ENCODE data around the gene OTUD3.
A peak's percentile ranks its signal among the peaks of the same experiment; 100 is the strongest.
"Not testable (repeated sequence)": the region's sequence is repeated elsewhere in the genome, so short reads cannot be mapped to it uniquely, and the experiment has no call there.

Gene OTUD3, protein sequence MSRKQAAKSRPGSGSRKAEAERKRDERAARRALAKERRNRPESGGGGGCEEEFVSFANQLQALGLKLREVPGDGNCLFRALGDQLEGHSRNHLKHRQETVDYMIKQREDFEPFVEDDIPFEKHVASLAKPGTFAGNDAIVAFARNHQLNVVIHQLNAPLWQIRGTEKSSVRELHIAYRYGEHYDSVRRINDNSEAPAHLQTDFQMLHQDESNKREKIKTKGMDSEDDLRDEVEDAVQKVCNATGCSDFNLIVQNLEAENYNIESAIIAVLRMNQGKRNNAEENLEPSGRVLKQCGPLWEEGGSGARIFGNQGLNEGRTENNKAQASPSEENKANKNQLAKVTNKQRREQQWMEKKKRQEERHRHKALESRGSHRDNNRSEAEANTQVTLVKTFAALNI

DNA sequence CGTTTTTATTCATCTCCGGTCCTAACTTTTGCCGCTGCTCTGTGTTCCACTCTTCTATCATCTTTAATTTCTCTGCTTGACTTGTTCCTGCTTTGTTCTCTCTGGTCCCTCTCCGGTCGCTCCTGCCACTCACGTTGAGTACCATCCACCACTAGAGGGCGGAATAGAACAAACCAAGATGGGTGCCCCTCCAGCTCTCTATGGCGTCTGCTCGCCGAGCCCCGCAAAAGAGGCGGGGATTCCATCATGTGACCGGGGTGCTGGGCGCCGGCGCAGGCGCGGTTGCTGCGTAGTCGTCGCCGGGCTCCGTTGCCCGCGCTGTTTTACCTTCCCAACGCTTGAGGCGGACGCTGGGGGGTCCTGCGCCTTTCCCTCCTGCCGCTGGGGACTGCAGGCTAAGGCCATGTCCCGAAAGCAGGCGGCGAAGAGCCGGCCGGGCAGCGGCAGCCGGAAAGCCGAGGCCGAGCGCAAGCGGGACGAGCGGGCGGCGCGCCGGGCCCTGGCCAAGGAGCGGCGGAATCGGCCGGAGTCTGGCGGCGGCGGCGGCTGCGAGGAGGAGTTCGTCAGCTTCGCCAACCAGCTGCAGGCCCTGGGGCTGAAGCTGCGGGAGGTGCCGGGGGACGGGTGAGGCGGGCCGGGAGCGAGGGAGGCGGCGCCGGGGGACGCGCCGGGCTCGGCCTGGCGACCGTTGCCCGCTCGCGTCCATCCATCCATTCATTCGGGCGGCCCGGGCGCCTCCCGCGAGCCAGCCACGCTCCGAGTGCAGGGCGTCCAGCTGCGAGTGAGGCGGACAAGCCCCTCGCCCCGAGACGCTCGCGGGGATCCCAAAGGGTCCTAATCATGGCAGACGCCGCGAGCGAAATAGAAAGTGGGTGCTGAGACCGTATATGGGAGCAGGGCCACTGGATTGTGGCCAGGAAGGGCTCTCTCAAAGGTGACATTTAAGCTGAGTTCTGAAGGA, at the start of gene OTUD3:
Gene OTUD3, plus strand, starts transcription at position 285 of the 961 bp plus-strand sequence. Its CDS starts 119 bp downstream, at position 404.
- DNase-seq (ENCODE audit: low spot score), result peak; percentile 85

DNA sequence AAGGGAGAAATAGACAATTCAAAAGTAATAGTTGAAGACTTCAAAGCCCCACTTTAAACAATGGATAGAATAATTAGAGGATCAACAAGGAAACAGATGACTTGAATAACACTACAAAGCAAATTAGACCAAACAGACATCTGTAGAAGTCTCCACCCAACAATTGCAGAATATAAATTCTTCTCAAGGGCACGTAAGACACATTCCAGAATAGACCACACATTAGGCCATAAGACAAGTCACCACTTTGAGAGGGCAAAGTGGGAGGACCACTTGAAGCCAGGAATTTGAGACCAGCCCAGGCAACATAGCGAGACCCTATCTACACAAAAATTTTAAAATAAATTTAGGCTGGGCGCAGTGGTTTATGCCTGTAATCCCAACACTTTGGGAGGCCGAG, 46.6 kb upstream of the OTUD3 start:
- DNase-seq (ENCODE audit: low spot score), result no peak

DNA sequence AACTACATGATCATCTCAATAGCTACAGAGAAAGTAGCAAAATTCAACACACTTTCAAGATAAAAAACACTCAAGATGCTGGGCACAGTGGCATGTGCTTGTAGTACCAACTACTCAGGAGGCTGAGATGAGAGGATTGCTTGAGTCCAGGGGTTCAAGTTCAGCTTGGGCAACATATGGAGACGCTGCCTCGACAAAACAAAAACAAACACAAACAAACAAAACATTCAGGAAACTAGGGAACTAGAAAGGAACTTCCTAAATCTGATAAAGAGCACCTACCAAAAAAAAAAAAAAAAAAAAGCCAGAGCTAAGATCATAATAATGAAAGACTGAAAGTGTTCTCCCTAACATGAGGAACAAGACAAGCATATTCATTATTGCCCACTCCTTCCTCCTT, 44.3 kb upstream of the OTUD3 start:
- no peak for DNase-seq (ENCODE audit: low spot score)

DNA sequence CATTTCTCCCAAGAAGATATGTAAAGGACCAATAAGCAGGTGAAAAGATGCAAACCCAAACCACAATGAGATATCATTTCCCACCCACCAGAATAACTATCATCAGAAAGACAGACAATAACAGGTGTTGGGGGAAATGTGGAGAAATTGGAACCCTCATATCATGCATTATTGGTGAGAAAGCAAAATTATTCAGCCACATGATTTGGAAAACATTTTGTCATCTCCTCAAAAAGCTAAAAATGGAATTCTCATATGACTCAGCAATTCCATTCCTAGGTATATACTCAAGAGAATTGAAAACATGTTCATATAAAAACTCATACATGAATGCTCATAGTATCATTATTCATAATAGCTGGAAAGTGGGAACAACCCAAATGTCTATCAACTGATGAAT, 42.0 kb upstream of the OTUD3 start:
- DNase-seq (ENCODE audit: low spot score), result no peak

DNA sequence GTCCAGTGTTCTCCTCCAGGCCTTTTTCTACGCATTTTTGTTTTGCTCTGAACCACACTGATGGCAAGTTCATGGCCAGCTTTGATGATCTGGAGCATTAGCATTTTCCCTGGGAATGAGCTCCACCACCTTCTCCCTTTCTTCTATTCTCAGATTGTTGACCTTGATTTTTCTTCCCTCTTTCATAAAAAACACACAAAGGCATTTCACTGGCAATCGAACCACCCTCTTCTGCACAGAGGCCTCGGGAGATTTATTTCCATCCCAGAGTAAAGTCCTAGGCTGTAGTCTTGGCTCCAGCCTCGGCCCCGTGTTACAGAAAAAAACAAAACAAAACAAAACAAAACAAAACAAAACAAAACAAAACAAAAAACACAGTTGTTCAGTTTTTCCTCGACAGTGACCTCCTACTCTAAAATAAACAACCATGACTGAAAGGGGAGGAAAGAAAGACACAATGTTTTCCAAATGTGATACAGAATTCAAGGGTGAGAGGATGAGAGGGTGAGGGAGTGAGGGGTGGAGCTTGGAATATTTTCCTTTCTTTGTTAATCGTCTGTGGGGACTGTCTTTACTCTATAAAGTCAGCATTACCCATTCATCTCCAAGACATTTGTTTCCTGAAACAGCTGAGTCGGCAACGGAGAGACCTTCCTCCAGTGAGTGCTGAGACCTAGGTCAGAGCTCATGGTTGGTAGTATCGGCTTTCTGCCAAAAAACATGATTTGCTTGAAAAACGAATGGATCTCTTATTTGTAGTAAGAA, 37.3 kb upstream of the OTUD3 start:
- no peak for DNase-seq (ENCODE audit: low spot score)

DNA sequence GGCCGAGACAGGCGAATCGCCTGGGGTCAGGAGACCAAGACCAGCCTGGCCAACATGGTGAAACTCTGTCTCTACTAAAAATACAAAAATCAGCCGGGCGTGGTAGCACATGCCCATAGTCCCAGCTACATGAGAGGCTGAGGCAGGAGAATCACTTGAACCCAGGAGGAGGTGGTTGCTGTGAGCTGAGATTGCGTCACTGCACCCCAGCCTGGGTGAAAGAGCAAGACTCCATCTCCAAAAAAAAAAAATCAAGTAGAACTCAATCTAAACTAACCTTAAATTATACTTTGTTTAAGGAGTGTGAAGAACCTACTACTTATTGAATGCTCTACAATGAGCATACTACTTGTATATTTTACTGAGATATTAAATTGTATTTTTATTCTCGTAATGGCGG, 36.6 kb upstream of the OTUD3 start:
- DNase-seq (ENCODE audit: low spot score), result no peak

DNA sequence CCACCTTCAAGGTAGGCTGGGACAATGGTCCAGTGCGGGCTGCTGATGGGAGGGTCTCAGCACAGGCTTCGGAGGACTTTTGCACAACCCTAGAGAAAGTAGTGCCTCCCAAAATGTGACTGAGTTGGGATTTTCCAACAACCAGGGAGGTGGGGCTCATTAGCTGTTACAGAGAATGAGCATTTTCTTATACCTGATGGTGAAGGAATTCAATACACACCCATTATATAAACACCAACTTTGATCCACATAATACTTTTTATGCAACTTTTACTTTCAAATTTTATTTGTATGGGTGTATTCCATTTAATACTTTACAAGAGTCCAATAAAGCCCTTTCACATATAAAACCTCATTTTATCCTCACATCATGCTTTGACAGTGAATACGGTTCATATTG, 35.9 kb upstream of the OTUD3 start:
- no peak for DNase-seq (ENCODE audit: low spot score)

DNA sequence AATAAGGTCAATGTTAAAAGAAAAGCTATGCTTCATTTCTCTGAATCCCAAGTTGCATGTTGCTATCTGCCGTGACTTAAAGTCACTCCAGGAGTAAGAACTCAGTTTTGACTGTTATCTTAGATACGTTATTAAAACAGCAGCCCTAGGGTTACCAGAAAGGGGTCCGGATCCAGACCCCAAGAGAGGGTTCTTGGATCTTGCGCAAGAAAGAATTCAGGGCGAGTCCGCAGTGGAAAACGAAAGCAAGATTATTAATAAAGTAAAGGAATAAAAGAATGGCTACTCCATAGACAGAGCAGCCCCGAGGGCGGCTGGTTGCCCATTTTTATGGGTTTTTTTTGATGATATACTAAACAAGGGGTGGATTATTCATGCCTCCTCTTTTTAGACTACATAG, 34.9 kb upstream of the OTUD3 start:
- DNase-seq (ENCODE audit: low spot score), result not testable (repeated sequence)

DNA sequence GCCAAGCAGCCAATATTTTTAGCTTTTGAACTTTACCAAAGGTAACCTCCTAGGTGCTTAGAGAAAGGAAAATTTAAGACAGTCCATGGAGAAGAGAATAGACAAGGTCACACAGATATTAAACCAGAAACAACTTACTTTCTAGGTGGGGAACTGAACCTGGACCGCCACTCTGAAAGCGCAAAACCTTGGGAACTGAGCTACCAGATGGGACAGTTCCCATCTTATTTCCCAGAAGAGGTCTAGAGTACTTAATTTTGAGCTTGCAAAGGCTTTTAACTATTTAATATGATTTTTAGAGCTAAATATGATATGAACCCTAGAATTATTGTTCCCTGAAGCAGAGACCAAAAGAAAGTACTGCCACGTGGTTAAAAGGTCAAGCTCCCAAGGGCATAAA, 32.9 kb upstream of the OTUD3 start:
- not testable (repeated sequence) for DNase-seq (ENCODE audit: low spot score)

DNA sequence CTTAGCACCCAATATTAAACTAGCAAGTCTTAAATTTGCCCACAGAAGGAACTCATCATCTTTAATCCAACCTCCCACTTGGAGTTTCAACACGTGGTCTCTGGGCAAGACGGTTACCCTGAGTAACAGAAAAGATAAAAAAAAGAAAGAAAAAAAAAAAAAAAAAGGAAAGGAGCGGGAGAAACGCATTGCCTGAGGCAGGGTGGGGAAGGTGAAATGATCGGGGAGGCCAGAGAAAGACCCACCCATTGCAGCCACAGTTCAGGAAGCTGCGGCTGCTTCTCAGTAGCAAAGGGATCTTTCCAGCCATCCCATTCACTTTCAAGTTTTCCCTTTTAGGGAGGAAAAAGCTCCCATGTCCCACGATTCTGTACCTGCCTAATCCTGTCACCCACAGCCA, 32.0 kb upstream of the OTUD3 start:
- no peak for DNase-seq (ENCODE audit: low spot score)

DNA sequence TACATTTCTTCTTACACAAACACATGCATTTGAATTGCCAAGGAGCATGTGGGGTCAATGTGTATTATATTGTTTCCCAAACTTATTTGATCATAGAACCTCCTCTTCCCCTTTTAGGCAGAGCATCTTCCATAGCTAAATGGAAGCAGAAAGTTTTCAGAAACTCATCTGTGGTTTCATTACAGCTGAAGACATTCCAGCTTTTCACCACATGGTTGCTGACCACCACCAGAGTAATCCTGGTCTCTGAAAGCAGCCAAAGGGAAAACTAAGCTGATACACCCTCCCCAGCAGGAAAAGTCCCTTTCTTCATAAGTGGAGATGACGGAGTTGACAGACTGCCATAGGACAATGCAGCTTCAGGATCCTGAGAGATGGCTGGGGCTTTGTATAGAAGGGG, 30.2 kb upstream of the OTUD3 start:
- no peak for DNase-seq (ENCODE audit: low spot score)

DNA sequence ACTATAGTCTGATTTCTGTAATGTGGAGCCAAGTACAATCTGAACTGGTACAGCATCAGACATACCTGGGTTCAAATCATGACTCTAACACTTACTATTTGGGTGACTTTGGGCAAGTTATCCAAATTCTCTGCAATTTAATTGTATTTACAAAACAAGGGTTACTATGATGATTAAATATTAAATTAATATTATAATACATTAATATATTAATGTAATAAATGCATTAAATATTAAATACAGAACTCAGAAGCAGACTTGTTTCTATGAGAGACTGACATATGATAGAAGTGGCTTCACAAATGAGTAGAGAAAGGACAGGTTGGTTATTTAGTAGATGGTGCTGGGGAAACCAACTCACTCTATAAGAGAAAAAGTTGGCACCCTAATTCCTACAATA, 27.3 kb upstream of the OTUD3 start:
- no peak for DNase-seq (ENCODE audit: low spot score)

DNA sequence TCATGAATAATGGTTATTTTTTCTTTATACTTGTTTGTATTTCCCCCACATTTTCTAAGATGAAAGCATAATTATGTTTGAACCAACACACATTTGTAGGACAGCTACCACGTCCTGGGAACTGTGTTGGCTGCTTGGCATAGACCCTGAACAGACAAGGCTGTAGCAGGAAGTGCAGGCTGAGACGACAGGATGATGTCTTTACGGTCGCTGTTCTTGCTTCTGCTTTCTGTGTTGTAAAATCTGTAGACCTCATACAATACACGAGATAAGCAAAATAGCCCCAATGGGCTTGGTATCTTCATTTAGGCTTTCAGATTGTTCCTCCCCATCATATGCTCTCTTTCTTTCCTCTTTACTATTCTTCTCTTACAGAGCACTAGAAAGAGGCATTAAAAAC, 23.3 kb upstream of the OTUD3 start:
- DNase-seq (ENCODE audit: low spot score), result no peak

DNA sequence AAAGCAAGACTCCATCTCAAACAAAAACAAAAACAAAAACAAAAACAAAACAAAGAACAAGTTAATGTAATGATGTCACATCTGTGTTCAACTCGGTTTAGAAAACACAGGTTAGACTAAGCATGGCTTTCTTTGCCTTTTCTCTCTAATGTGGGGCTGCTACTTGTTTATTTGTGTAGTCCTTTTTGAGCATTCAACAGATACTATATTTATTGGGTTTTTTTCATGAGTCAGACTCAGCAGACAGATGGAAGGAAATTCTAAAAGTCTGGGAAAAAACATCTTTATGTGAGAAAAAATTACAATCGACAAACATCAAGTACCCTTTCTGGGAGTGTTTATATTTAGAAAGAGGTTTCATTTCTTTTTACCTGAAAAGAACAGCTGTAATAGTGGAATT, 22.3 kb upstream of the OTUD3 start:
- DNase-seq (ENCODE audit: low spot score), result no peak

DNA sequence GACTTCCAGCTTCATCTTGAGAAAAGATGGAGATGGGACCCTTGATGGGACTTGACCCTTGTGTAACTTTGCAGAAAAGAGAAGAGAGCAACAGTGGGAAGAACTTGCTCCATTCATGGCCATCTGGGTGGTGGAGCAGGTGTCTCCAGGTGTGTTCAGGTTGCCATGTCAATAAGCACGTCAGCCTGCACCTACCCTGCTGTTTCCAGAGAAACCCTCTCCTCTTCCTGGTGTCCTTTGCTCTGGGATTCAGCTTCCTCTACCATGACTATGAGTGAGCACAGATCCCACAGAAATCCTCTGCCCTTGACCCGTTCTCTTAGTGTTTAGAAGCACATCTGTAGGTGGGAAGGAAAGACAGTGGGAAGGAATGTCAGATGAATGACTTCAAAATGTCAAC, 21.8 kb upstream of the OTUD3 start:
- no peak for DNase-seq (ENCODE audit: low spot score)

DNA sequence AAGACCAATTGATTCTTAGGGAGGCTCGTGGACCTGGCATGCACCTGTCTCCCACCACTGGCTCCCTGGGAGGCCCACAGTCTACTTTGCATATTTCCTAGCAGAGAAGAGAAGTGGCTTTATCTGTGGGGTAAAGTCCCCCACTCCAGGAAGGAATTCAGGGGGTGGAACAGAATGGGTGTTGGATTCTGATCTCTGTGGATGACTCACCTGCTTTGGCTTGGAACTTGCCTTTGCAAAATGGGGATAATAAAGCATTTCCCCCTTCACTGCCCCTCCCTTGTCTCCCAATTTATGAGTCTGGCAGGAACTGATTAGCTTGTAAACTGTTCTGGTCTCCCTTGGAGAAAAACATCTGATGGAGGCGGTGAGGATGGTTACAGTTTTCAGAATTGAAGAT, 21.2 kb upstream of the OTUD3 start:
- DNase-seq (ENCODE audit: low spot score), result no peak

DNA sequence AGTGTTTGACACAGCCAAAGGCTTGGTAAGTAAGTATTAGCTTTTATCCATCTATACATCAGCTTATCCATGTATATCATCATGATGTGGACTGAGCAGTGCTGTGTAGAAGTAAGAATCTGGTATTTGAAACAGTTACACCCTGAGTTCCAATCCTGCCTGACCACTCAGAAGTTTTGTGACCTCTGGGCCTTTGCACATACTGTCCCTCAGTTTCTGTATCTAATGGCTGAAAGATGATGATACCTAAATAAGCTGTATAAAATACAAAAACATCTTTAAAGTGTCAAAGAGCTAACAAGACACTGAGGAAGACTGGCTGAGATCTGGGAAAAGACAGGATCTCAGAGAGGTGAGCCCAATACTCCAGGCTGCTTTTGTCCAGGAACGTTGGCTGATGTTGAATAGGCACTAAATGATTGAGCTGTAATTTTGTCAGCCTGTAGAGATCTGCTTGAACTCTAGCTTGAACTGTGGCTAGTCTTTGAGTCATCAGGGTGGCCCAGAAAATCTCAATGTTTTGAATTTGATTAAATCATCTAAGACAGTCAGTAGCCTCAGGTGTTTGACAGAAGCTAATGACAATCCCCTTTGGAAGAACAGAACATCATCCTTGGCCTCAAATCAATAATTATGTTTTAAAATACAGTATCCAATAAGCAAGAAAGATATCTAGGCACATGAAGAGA, 20.2 kb upstream of the OTUD3 start:
- DNase-seq (ENCODE audit: low spot score), result no peak

DNA sequence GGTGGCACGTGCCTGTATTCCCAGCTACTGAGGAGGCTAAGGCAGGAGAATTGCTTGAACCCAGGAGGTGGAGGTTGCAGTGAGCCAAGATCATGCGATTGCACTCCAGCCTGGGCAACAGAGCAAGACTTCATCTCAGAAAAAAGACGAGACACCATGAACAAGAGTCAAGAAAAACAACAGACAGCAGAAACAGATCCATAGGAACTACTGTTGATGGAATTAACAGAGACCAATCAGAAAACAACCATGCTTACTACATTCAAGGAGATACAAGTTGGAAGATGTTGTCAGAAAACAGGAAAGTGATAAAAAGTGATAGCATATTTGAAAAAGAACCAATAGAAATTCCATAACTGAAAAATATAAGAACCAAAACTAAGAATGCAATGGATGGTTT, 19.3 kb upstream of the OTUD3 start:
- no peak for DNase-seq (ENCODE audit: low spot score)

DNA sequence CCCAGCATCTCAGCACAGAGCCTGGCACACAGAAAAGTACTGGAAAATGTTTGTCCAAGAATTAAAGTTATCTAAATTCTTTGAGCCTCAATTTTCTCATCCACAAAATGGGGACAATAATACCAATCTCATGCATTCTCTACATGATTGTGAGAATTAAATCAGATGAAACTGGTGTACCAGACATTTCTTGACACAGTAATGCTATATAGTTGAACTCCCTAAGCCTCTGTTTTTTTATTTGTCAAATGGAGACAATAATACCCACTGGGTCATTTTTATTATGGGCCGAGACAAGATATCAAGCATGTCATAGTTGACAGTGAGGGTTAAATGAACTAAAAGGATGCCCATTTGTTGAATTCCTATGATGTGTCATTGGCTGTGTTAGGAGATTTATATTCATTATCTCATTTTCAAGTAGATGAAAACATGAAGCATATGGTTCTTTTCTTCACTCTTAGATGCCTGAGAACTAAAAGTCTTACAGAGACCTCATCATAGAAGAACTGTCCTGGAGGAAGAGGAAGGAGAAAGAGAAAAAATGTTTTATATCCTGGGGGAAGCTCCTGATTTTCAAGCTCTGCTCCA, 17.5 kb upstream of the OTUD3 start:
- DNase-seq (ENCODE audit: low spot score), result no peak

DNA sequence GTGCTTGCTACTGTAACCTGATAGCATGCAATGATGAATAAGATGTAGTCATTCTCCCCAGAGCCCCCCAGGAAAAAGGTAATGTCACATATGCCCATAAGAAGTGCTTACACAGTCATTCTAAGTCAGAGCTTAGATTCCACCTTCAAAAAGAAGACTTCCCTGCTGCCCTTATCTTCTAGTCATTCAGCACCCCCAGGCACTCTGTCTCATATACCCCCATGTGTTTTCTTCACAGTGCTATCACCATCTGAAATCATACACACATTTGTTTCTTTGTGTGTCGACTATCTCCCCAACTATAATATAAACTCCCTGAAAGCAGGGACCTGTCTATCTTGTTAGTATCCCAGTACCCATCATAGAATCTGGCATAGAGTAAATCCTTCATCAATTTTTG, 16.2 kb upstream of the OTUD3 start:
- DNase-seq (ENCODE audit: low spot score), result no peak

DNA sequence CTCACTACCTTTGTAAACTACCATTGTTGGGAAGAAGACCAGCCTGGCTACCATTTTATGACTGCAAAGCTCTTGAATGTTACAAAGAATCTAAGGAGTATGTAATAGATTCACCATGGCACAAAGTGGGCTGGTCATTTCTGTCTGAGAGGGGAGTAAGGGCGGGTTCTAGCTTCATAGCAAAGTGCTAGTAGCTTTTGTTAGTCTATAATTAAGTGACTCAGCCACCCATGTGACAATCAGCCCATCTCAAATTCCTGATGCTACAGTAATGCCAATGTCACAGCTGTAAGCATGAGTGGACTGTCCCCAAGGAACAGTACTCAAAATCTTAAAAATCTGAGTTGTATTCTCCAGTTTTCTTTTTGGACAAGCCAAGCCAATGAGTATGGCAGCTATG, 15.4 kb upstream of the OTUD3 start:
- no peak for DNase-seq (ENCODE audit: low spot score)

Measured in HuH-7.5 (cell line).